Liver (tissue), 3 donors: Measurements from ENCODE around the gene FADS3.

Experiments used
- ATF3 ChIP-seq: IDR thresholded peaks from 2 replicates; pipeline ENCODE4 v1.6.1; 2016; ENCODE audit warnings: antibody characterized with exemption
- CTCF ChIP-seq: fragments of 150-350 bp; IDR thresholded peaks from 2 replicates; pipeline ENCODE4 v1.5.1; 2017; ENCODE audit warnings: improper control_type of control experiment, low read depth, low read length; ENCODE audit not compliant: missing input control
- EGR1 ChIP-seq, 2 donors: IDR thresholded peaks; 2 replicates each; pipeline ENCODE4 v1.6.1; 2016 to 2018; ENCODE audit warnings: antibody characterized with exemption in 2 of 2, low read depth in 2 of 2
- HNF4A ChIP-seq, 2 donors: conservative IDR thresholded peaks; 2 replicates each; pipeline ENCODE4 v1.6.1; 2016; ENCODE audit warnings: antibody characterized with exemption in 2 of 2, mild to moderate bottlenecking in 2 of 2
- JUND ChIP-seq, 2 donors: IDR thresholded peaks; 2 replicates each; pipeline ENCODE4 v1.6.1; 2016; ENCODE audit warnings: antibody characterized with exemption in 2 of 2
- RAD21 ChIP-seq, 2 donors: IDR thresholded peaks; 2 replicates each; pipeline ENCODE4 v1.6.1; 2016; ENCODE audit warnings: antibody characterized with exemption in 2 of 2, mild to moderate bottlenecking in 2 of 2
- RXRA ChIP-seq, 2 donors: IDR thresholded peaks; 2 replicates each; pipeline ENCODE4 v1.6.1; 2017 to 2018; ENCODE audit warnings: antibody characterized with exemption in 2 of 2, mild to moderate bottlenecking in 1 of 2
- SP1 ChIP-seq: IDR thresholded peaks from 2 replicates; pipeline ENCODE4 v1.6.1; 2018; ENCODE audit warnings: antibody characterized with exemption, mild to moderate bottlenecking
- TAF1 ChIP-seq: conservative IDR thresholded peaks from 2 replicates; pipeline ENCODE4 v1.6.1; 2016; ENCODE audit warnings: antibody characterized with exemption, mild to moderate bottlenecking
- YY1 ChIP-seq: IDR thresholded peaks from 2 replicates; pipeline ENCODE4 v1.6.1; 2016; ENCODE audit warnings: antibody characterized with exemption, mild to moderate bottlenecking
- TF ChIP-seq, protein P1 (sequence below): IDR thresholded peaks from 2 replicates; pipeline ENCODE4 v1.6.1; 2016; ENCODE audit warnings: antibody characterized with exemption
- TF ChIP-seq, protein P2 (sequence below): IDR thresholded peaks from 2 replicates; pipeline ENCODE4 v1.6.1; 2016; ENCODE audit warnings: antibody characterized with exemption
- donor health status: healthy.
- donor health status: healthy.

- TF ChIP-seq RAD21 (IDR thresholded peaks at IDR 0.05) (no peak), TAF1 (no peak), ATF3 (no peak), SP1 (no peak), CTCF (no peak), EGR1 (IDR thresholded peaks at IDR 0.05; ENCODE audit: low read depth in 2 of 2) (no peak), JUND (IDR thresholded peaks at IDR 0.05) (no peak), RXRA (IDR thresholded peaks at IDR 0.05) (no peak), YY1 (no peak), HNF4A (conservative IDR thresholded peaks at IDR 0.05) (no peak)
- TF ChIP-seq, protein P1, sequence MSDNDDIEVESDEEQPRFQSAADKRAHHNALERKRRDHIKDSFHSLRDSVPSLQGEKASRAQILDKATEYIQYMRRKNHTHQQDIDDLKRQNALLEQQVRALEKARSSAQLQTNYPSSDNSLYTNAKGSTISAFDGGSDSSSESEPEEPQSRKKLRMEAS, result no peak
- TF ChIP-seq, protein P2, sequence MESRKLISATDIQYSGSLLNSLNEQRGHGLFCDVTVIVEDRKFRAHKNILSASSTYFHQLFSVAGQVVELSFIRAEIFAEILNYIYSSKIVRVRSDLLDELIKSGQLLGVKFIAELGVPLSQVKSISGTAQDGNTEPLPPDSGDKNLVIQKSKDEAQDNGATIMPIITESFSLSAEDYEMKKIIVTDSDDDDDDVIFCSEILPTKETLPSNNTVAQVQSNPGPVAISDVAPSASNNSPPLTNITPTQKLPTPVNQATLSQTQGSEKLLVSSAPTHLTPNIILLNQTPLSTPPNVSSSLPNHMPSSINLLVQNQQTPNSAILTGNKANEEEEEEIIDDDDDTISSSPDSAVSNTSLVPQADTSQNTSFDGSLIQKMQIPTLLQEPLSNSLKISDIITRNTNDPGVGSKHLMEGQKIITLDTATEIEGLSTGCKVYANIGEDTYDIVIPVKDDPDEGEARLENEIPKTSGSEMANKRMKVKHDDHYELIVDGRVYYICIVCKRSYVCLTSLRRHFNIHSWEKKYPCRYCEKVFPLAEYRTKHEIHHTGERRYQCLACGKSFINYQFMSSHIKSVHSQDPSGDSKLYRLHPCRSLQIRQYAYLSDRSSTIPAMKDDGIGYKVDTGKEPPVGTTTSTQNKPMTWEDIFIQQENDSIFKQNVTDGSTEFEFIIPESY, result no peak
These were observed 42.7 kb downstream of the FADS3 start for GRCh38 chr11:61848631-61849030.
